Renal cortex interstitium (tissue), 15 donors: Measurements from ENCODE around the gene GALNT7. TPM values are rescaled to one million over a fixed set of nuclear protein-coding genes. Genes with fewer than 3 reads are reported as not detected.
A peak's percentile ranks its signal among the peaks of the same experiment; 100 is the strongest.
"Not testable (repeated sequence)": the region's sequence is repeated elsewhere in the genome, so short reads cannot be mapped to it uniquely, and the experiment has no call there.

Experiments
- DNase-seq, 11 donors: peaks; one replicate each; pipeline ENCODE4 v3.0.0-alpha.2; 2013; ENCODE audit warnings: low read depth in 9 of 11, low spot score in 4 of 11; ENCODE audit errors: extremely low read depth in 1 of 11
- long read RNA-seq, 16 experiments: transcript quantifications; one replicate each; lab custom pipeline, GENCODE V29; 2026
- polyA plus RNA-seq, 3 donors: library from polyadenylated mRNA; unstranded; fragments of 120-200 nt; gene quantifications; one replicate each; pipeline ENCODE4 v1.2.1, GENCODE V29; 2013; ENCODE audit not compliant: insufficient read length in 3 of 3

Gene GALNT7
- 10 to 100 TPM; 32.0 to 39.3 (median 38.2) TPM for polyA plus RNA-seq
- long read RNA-seq, donor 1, full-length matches to known transcripts = 4 of 460 reads
- long read RNA-seq, donor 1, partial matches to known transcripts = 252 of 460 reads
- long read RNA-seq, donor 1, other reads (novel, unspliced or antisense) = 204 of 460 reads
- long read RNA-seq, donor 2, full-length matches to known transcripts = 2 of 2 reads
- long read RNA-seq, donor 2, partial matches to known transcripts = 0 of 2 reads
- long read RNA-seq, donor 2, other reads (novel, unspliced or antisense) = 0 of 2 reads
- long read RNA-seq, donor 3, full-length matches to known transcripts = 5 of 5 reads
- long read RNA-seq, donor 3, partial matches to known transcripts = 0 of 5 reads
- long read RNA-seq, donor 3, other reads (novel, unspliced or antisense) = 0 of 5 reads
- long read RNA-seq, donor 4, full-length matches to known transcripts = 6 of 6 reads
- long read RNA-seq, donor 4, partial matches to known transcripts = 0 of 6 reads
- long read RNA-seq, donor 4, other reads (novel, unspliced or antisense) = 0 of 6 reads
- long read RNA-seq, donor 5 = 0 reads
- long read RNA-seq, donor 6, full-length matches to known transcripts = 4 of 4 reads
- long read RNA-seq, donor 6, partial matches to known transcripts = 0 of 4 reads
- long read RNA-seq, donor 6, other reads (novel, unspliced or antisense) = 0 of 4 reads
- long read RNA-seq, donor 7, full-length matches to known transcripts = 3 of 3 reads
- long read RNA-seq, donor 7, partial matches to known transcripts = 0 of 3 reads
- long read RNA-seq, donor 7, other reads (novel, unspliced or antisense) = 0 of 3 reads
- long read RNA-seq, donor 8 = 0 reads
- long read RNA-seq, donor 9, full-length matches to known transcripts = 4 of 4 reads
- long read RNA-seq, donor 9, partial matches to known transcripts = 0 of 4 reads
- long read RNA-seq, donor 9, other reads (novel, unspliced or antisense) = 0 of 4 reads
- long read RNA-seq, donor 10, full-length matches to known transcripts = 2 of 7 reads
- long read RNA-seq, donor 10, partial matches to known transcripts = 5 of 7 reads
- long read RNA-seq, donor 10, other reads (novel, unspliced or antisense) = 0 of 7 reads
- long read RNA-seq, donor 11, full-length matches to known transcripts = 4 of 4 reads
- long read RNA-seq, donor 11, partial matches to known transcripts = 0 of 4 reads
- long read RNA-seq, donor 11, other reads (novel, unspliced or antisense) = 0 of 4 reads
- long read RNA-seq, donor 12 = 0 reads
- long read RNA-seq, donor 13 = 0 reads
- long read RNA-seq, donor 14, full-length matches to known transcripts = 6 of 6 reads
- long read RNA-seq, donor 14, partial matches to known transcripts = 0 of 6 reads
- long read RNA-seq, donor 14, other reads (novel, unspliced or antisense) = 0 of 6 reads
- long read RNA-seq, donor 15, full-length matches to known transcripts = 2 of 2 reads
- long read RNA-seq, donor 15, partial matches to known transcripts = 0 of 2 reads
- long read RNA-seq, donor 15, other reads (novel, unspliced or antisense) = 0 of 2 reads
- long read RNA-seq, donor 16, full-length matches to known transcripts = 17 of 23 reads
- long read RNA-seq, donor 16, partial matches to known transcripts = 0 of 23 reads
- long read RNA-seq, donor 16, other reads (novel, unspliced or antisense) = 6 of 23 reads

DNA sequence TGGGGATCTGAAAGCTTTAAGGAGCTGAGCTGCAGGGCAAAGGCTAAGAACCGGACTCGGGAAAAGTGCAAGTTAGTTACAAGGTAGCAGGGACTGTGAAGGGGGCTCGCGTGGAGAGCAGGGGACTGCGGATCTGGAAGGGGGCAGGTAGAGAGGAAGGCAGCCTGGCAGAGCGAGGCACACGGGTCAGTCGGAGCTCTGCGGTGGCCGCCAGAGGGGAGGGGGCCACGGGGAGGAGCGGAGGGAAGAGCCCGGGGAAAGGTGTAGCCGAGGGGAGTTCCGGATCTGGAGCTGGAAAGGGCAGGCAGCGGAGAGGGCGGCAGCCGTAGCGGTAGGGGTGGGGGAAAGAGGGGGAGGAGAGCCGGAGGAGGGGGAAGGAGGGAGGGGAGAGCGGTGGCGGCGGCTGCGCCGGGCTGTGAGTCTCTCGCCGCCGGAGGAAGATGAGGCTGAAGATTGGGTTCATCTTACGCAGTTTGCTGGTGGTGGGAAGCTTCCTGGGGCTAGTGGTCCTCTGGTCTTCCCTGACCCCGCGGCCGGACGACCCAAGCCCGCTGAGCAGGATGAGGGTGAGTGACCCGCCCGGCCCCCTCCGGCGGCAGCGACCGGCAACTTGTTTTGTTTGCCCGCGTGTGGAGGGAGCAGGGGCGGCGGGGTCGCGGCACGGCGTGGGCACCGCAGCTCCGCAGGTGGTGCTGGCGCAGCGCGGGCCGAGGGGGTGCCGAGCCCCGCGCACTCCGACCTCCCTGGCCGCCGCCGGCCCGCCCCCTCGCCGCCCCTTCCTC is at the start of gene GALNT7:
TSS of gene GALNT7 (plus strand) at position 416 of the 782 bp plus-strand sequence. CDS start at position 441, 25 bp downstream.
- peak; percentile 56 to 78 (median 60) for DNase-seq

GRCh38 chr4:173118819-173119218 is 49.8 kb upstream of the GALNT7 start:
- DNase-seq = not testable (repeated sequence)

GRCh38 chr4:173119818-173120217 is 48.8 kb upstream of the GALNT7 start:
- DNase-seq = no peak

DNA sequence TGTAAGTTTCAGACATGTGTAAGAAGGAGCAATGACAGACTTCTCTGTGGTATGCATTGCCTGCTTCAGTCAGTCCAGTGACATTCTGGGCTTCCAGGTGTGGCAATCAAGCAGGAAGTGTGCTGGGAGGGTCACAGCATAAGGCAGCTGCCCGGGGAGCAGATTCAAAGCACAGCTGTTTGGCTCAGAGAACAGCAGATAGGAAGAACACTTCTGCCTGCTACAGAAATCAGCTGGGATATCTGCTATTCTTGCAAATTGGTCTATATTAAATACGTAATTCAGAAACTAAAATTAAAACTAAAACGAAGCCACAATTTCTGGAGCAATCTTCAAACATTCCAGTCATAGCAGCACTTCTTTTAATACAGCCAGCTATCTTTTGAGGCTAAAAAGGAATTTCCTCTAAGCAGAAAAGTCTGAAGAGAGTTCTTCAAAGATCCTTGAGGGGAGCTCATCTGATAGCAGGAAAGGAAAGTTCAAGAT is 47.5 kb upstream of the GALNT7 start:
- DNase-seq = peak in 3 of 11 donors; percentile 7 to 13 (median 12)

DNA sequence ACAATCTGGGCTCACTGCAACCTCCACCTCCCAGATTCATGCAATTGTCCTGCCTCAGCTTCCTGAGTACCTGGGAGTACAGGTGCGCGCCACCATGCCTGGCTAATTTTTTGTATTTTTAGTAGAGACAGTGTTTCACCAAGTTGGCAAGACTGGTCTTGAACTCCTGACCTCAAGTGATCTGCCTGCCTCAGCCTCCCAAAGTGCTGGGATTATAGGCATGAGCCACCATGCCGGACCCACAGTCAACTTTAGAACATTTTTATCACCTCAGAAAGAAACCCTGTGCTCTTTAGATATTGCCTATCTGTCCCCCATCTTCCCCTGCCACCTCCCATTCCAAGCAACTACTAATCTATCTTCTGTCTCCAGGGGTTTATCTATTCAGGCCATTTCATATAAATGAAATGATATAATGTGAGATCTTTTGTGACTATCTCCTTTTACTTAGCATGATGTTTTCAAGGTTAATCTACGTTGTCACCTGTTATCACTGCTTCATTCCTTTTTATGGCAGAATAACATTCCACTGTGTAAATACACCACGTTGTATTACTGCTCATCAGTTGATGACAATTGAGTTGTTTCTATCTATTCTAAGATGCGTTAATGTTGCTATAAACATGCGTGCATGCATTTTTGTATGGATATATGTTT is 44.3 kb upstream of the GALNT7 start:
- no peak for DNase-seq

GRCh38 chr4:173125216-173125812 is 43.3 kb upstream of the GALNT7 start:
- DNase-seq = no peak

- peak in 1 of 11 donors; percentile 3 for DNase-seq
Observed at GRCh38 chr4:173128199-173128890, 40.3 kb upstream of the GALNT7 start.

GRCh38 chr4:173130687-173131086 is 37.9 kb upstream of the GALNT7 start:
- DNase-seq = no peak

DNA sequence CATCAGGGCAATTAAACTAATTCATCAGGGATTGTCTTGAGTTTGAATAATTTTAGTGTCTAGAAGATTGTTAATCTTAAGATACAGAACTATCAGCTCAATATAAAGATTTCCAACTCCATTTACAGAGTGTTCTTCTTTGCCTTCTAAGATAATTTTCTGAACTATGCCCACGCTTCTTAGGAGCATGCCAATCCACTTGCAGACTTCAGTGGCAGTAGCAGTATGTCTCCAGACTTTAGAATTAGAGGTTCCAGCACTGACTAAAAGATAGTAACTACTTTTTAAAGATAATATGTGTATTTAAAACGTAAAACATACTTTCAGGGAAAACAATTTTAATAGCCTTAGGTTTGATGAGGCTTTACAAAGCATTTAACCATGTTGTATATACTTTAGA is 34.2 kb upstream of the GALNT7 start:
- DNase-seq = no peak

DNA sequence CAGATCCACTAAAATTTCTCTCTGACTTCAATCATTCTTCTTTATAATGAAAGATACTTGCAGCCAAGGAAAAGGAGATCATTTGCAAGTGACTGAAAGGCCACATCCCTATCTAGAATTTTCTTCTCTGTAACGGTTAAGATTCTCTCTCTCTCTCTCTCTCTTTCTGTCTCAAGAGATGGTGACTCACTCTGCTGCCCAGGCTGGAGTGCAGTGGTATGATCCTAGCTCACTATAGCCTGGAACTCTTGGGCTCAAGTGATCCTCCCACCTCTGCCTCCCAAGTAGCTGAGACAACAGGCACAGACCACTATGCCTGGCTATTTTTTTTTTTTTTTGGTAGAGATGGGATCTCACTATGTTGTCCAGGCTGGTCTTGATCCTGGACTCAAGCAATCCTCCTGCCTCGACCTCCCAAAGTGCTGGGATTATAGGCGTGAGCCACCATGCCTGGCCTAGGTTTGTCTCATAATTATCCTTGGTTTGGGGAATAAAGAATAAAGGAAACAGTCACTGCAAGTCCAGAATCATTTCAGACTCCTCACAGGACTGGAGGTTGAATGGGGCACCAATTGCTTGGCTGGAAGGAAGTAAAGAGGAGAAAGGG is 33.3 kb upstream of the GALNT7 start:
- DNase-seq = no peak

DNA sequence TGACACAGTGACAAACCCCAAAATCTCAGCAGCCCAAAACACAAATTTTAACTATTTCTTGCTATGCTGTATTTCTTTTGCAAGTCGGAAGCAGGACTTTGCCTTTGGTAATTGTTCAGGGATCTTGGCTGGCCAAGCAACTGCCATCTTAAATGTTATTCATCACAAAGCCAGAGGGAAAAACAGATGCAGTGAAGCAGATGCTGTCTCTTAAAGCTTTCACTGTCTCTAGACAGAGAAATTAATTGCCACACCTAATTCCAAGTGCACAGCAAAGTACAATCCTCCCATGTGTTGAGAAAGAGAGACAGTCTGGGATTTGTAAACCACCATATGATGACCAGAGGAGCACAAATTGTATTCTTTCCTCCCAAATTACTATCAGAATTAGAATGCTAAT is 30.0 kb upstream of the GALNT7 start:
- no peak for DNase-seq

GRCh38 chr4:173139561-173139960 is 29.1 kb upstream of the GALNT7 start:
- DNase-seq = no peak

- DNase-seq = no peak
Observed at GRCh38 chr4:173145131-173145530, 23.5 kb upstream of the GALNT7 start.

- DNase-seq = no peak
Observed at GRCh38 chr4:173146456-173146855, 22.2 kb upstream of the GALNT7 start.

DNA sequence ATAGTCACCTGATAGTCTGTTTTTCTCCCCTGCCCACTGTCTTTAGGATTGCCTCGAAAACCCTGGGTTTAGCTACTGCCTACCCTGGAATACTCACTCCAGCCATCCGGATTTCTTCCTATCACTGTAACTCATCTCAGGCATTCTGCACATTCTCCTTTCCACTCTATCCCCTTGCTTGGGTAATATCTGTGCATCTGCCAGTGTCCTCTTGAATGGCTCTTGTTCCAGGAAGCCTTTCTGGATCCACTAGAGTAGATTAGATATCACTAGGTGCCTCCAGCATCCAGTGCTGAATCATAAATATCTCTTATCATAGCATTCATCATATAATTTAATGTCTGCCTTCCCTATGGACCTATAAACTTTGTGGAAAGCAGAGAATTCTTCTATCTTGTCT is 17.1 kb upstream of the GALNT7 start:
- DNase-seq = no peak

DNA sequence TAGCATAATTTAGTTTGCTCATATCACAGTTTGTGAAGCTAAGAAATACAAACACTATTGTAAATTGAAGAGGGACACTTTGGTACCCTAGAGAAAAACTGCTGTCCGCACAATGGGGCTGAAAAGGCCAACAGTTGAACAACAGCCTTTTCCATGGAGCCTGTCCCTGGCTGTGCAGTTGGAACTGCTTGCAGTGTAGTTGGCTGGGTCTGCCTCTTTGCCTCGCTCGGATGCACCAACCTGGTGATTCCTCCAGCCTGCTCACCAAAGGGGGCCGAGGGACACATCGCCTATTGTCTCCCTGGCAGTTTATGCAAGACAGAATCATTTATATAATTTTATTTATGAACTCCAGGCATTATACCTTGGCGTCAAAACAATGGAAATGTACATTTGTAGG is 16.5 kb upstream of the GALNT7 start:
- no peak for DNase-seq
